ENCODE data around the gene FMNL2. TPM values are rescaled to one million over a fixed set of nuclear protein-coding genes. Genes with fewer than 3 reads are reported as not detected.

The FMNL2 gene
- total and polyA plus RNA-seq, 2 experiments from 2014 or later, result 16.5 to 45.4 TPM

DNA sequence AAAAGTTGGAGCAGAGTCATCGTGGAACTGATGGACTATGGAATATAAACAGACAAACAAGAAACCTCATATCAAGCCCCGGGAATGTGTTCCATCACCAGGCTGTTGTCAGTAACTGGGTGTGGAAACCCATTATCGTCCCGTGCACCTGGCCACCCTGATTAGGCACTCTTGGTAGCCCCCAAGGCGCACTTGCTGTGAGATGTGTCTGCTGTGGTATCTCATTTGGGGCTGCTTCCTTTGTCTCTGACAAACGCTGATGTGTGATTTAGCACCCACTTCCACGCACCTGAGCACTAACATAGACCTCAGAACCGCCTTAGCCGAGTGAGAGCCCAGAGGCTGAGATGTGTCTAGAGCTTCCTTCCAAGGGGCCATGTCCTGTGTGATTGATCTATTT, 286.0 kb downstream of the FMNL2 start:
- no peak overlapping the region for H2AFZ ChIP-seq
- no peaks in the 10 kb centered on the region for H3F3A ChIP-seq (replicated peaks; ENCODE audit: low read depth)
- no peak overlapping the region for H3K4me3 ChIP-seq
- Mint-ChIP-seq H3K27ac (no peak overlapping the region), H3K27me3 (ENCODE audit: insufficient read depth, low read depth, poor library complexity) (no peaks in the 10 kb centered on the region), H3K4me1 (no peaks in the 10 kb centered on the region), H3K36me3 (ENCODE audit: low read depth) (peaks cover 31% of the 10 kb centered on the region), H3K9me3 (no peaks in the 10 kb centered on the region), H3K4me3 (no peak overlapping the region)
- ATAC-seq (no peak), DNase-seq (ENCODE audit: low spot score) (no peak)
- H3K27me3 ChIP-seq (ENCODE audit: insufficient read depth), result no peaks in the 10 kb centered on the region
- H3K4me1 ChIP-seq (ENCODE audit: insufficient read depth), result no peaks in the 10 kb centered on the region
- peaks cover 10% of the 10 kb centered on the region; the same call in 1 of the 2 replicates for H3K36me3 ChIP-seq (ENCODE audit: insufficient read depth)
- no peaks in the 10 kb centered on the region for H3K9me2 ChIP-seq (ENCODE audit: insufficient read depth)
- no peak overlapping the region for H3K27ac ChIP-seq (ENCODE audit: low read depth)
- H3K79me2 ChIP-seq (replicated peaks; ENCODE audit: insufficient read depth), result no peaks in the 10 kb centered on the region
- TF ChIP-seq, protein P1, sequence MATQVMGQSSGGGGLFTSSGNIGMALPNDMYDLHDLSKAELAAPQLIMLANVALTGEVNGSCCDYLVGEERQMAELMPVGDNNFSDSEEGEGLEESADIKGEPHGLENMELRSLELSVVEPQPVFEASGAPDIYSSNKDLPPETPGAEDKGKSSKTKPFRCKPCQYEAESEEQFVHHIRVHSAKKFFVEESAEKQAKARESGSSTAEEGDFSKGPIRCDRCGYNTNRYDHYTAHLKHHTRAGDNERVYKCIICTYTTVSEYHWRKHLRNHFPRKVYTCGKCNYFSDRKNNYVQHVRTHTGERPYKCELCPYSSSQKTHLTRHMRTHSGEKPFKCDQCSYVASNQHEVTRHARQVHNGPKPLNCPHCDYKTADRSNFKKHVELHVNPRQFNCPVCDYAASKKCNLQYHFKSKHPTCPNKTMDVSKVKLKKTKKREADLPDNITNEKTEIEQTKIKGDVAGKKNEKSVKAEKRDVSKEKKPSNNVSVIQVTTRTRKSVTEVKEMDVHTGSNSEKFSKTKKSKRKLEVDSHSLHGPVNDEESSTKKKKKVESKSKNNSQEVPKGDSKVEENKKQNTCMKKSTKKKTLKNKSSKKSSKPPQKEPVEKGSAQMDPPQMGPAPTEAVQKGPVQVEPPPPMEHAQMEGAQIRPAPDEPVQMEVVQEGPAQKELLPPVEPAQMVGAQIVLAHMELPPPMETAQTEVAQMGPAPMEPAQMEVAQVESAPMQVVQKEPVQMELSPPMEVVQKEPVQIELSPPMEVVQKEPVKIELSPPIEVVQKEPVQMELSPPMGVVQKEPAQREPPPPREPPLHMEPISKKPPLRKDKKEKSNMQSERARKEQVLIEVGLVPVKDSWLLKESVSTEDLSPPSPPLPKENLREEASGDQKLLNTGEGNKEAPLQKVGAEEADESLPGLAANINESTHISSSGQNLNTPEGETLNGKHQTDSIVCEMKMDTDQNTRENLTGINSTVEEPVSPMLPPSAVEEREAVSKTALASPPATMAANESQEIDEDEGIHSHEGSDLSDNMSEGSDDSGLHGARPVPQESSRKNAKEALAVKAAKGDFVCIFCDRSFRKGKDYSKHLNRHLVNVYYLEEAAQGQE (IDR thresholded peaks at IDR 0.05; ENCODE audit: unreplicated experiment), result no peak
- TF ChIP-seq ZNF114 (CRISPR knock-in tag; IDR thresholded peaks at IDR 0.05), result no peak
- TF ChIP-seq NANOG (IDR thresholded peaks at IDR 0.05; ENCODE audit: borderline replicate concordance), result no peak
- TF ChIP-seq, protein P2, sequence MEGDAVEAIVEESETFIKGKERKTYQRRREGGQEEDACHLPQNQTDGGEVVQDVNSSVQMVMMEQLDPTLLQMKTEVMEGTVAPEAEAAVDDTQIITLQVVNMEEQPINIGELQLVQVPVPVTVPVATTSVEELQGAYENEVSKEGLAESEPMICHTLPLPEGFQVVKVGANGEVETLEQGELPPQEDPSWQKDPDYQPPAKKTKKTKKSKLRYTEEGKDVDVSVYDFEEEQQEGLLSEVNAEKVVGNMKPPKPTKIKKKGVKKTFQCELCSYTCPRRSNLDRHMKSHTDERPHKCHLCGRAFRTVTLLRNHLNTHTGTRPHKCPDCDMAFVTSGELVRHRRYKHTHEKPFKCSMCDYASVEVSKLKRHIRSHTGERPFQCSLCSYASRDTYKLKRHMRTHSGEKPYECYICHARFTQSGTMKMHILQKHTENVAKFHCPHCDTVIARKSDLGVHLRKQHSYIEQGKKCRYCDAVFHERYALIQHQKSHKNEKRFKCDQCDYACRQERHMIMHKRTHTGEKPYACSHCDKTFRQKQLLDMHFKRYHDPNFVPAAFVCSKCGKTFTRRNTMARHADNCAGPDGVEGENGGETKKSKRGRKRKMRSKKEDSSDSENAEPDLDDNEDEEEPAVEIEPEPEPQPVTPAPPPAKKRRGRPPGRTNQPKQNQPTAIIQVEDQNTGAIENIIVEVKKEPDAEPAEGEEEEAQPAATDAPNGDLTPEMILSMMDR (conservative IDR thresholded peaks at IDR 0.05; ENCODE audit: low read depth in 2 of 2), result no peak
- TF ChIP-seq CREB1 (CRISPR knock-in tag; IDR thresholded peaks at IDR 0.05; ENCODE audit: low read depth), result no peak
- TF ChIP-seq, protein P3, sequence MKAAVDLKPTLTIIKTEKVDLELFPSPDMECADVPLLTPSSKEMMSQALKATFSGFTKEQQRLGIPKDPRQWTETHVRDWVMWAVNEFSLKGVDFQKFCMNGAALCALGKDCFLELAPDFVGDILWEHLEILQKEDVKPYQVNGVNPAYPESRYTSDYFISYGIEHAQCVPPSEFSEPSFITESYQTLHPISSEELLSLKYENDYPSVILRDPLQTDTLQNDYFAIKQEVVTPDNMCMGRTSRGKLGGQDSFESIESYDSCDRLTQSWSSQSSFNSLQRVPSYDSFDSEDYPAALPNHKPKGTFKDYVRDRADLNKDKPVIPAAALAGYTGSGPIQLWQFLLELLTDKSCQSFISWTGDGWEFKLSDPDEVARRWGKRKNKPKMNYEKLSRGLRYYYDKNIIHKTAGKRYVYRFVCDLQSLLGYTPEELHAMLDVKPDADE (IDR thresholded peaks at IDR 0.05), result no peak
- TF ChIP-seq ZNF331 (CRISPR knock-in tag; IDR thresholded peaks at IDR 0.05; ENCODE audit: low read depth), result no peak
- peaks cover 8% of the 10 kb centered on the region; the same call in 1 of the 2 replicates for H4K20me1 ChIP-seq (replicated peaks; ENCODE audit: insufficient read depth)
- no peak overlapping the region for H3K4me2 ChIP-seq

DNA sequence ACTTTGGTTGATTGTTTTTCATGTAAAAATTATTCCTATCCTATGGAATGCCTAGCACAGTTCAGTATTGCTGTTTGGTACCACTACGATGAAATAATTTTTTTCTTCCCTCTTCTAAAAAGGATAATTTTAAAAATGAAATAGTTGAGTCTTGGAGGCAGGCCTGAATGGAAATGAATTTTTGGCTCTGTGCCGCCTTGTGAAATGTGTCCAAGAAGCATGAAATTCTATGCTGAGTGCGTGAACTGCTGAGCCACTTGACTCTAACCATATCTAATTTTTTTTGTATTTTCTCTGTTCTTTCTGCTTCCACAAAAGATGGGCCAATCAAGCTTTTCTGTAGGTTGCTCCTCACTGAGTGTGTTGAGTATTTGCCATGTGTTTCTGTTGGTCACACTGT, 287.2 kb downstream of the FMNL2 start:
- Mint-ChIP-seq H3K27ac (no peak overlapping the region), H3K9me3 (no peaks in the 10 kb centered on the region), H3K36me3 (ENCODE audit: low read depth) (peaks cover 28% of the 10 kb centered on the region), H3K27me3 (ENCODE audit: insufficient read depth, low read depth, poor library complexity) (no peaks in the 10 kb centered on the region), H3K4me3 (no peak overlapping the region), H3K4me1 (no peaks in the 10 kb centered on the region)
- no peak overlapping the region for H3K27ac ChIP-seq (ENCODE audit: low read depth)
- DNase-seq (ENCODE audit: low spot score) (no peak), ATAC-seq (no peak)
- peaks cover 10% of the 10 kb centered on the region; the same call in 1 of the 2 replicates for H3K36me3 ChIP-seq (ENCODE audit: insufficient read depth)
- no peaks in the 10 kb centered on the region for H3F3A ChIP-seq (replicated peaks; ENCODE audit: low read depth)
- H3K4me3 ChIP-seq, result no peak overlapping the region
- no peak overlapping the region for H2AFZ ChIP-seq
- no peaks in the 10 kb centered on the region for H3K4me1 ChIP-seq (ENCODE audit: insufficient read depth)
- H3K4me2 ChIP-seq, result no peak overlapping the region
- H4K20me1 ChIP-seq (replicated peaks; ENCODE audit: insufficient read depth), result peaks cover 8% of the 10 kb centered on the region; the same call in 1 of the 2 replicates
- no peaks in the 10 kb centered on the region for H3K9me2 ChIP-seq (ENCODE audit: insufficient read depth)
- no peaks in the 10 kb centered on the region for H3K27me3 ChIP-seq (ENCODE audit: insufficient read depth)
- no peaks in the 10 kb centered on the region for H3K79me2 ChIP-seq (replicated peaks; ENCODE audit: insufficient read depth)
- no peak for TF ChIP-seq POLR2AphosphoS5 (IDR thresholded peaks at IDR 0.05; ENCODE audit: low read depth)
- TF ChIP-seq, protein P3 (IDR thresholded peaks at IDR 0.05), result no peak
- TF ChIP-seq, protein P1 (IDR thresholded peaks at IDR 0.05; ENCODE audit: unreplicated experiment), result no peak
